GM12873 (cell line): Measurements from ENCODE around the gene APOO.

ENCODE experiments used
- CTCF ChIP-seq: IDR thresholded peaks from 2 replicates; pipeline ENCODE4 v1.5.1; 2012; ENCODE audit warnings: low read depth, mild to moderate bottlenecking, moderate library complexity, low read length, control low read depth; ENCODE audit not compliant: insufficient read depth; ENCODE audit errors: missing control alignments

Gene APOO

GRCh38 chrX:23939203-23939602 lies 31.5 kb upstream of the APOO start:
- no peak for TF ChIP-seq CTCF

- TF ChIP-seq CTCF: no peak
Observed at GRCh38 chrX:23938690-23939089, 31.0 kb upstream of the APOO start.

- no peak for TF ChIP-seq CTCF
Observed at GRCh38 chrX:23937100-23937499, 29.4 kb upstream of the APOO start.

GRCh38 chrX:23936180-23936579 lies 28.4 kb upstream of the APOO start:
- TF ChIP-seq CTCF: no peak

- no peak for TF ChIP-seq CTCF
Observed at GRCh38 chrX:23935106-23935505, 27.4 kb upstream of the APOO start.

- TF ChIP-seq CTCF: no peak
Observed at GRCh38 chrX:23932046-23932445, 24.3 kb upstream of the APOO start.

GRCh38 chrX:23930894-23931604 lies 23.3 kb upstream of the APOO start:
- TF ChIP-seq CTCF: no peak
